H1 (cell line): ENCODE measurements around the gene CAMK2B. TPM values are rescaled to one million over a fixed set of nuclear protein-coding genes. Genes with fewer than 3 reads are reported as not detected.

ENCODE experiments used
- CTCF ChIA-PET: fragments of 300-600 bp; sonication (Branson Sonifier 250); formaldehyde crosslinking; loops from one replicate; lab custom pipeline; 2021; ENCODE audit not compliant: partially characterized antibody; lab: Charles Lee
- POLR2A ChIA-PET: fragments of 300-600 bp; sonication (Branson Sonifier 250); formaldehyde crosslinking; loops from one replicate; lab custom pipeline; 2021; ENCODE audit warnings: inconsistent platforms; ENCODE audit not compliant: partially characterized antibody; lab: Charles Lee
- DNase-seq, 2 experiments: peaks; one replicate each; pipeline versions ENCODE4 v3.0.0 to v3.0.0-alpha.2; 2010 to 2022; ENCODE audit warnings: low spot score in 2 of 2, low read depth in 1 of 2, mixed read lengths in 1 of 2
- FAIRE-seq: peaks from 2 replicates; lab custom pipeline; 2011; peaks lifted over from hg19 to GRCh38; lab: Jason Lieb, UNC
- H2AFZ ChIP-seq: 2 replicates; pipeline ENCODE4 v1.8.1; 2012; ENCODE audit warnings: low read length, inconsistent platforms
- H2AK5ac ChIP-seq: 2 replicates; pipeline ENCODE4 v1.6.1; 2013; ENCODE audit warnings: low read depth, low read length
- H2BK120ac ChIP-seq: replicated peaks from 2 replicates; pipeline ENCODE3; 2013; ENCODE audit warnings: low read depth, low read length, inconsistent platforms
- H2BK12ac ChIP-seq: 2 replicates; pipeline ENCODE4 v1.6.1; 2013; ENCODE audit warnings: low read depth, low read length
- H2BK15ac ChIP-seq: 2 replicates; pipeline ENCODE4 v1.6.1; 2013; ENCODE audit warnings: low read length
- H2BK20ac ChIP-seq: 2 replicates; pipeline ENCODE4 v1.6.1; 2013; ENCODE audit warnings: low read length
- H2BK5ac ChIP-seq: 2 replicates; pipeline ENCODE4 v1.6.1; 2013; ENCODE audit warnings: low read depth, low read length
- H3K14ac ChIP-seq: 2 replicates; pipeline ENCODE4 v1.6.1; 2013; ENCODE audit warnings: inconsistent platforms; ENCODE audit not compliant: insufficient read length
- H3K18ac ChIP-seq: 2 replicates; pipeline ENCODE4 v1.6.1; 2013; ENCODE audit warnings: low read length; ENCODE audit errors: extremely low read depth
- H3K23ac ChIP-seq: 2 replicates; pipeline ENCODE4 v1.6.1; 2013; ENCODE audit warnings: inconsistent platforms; ENCODE audit not compliant: insufficient read length
- H3K23me2 ChIP-seq: 2 replicates; pipeline ENCODE4 v1.6.1; 2013; ENCODE audit warnings: low read depth, low read length
- H3K27ac ChIP-seq: 2 replicates; pipeline ENCODE4 v1.6.1; 2011; ENCODE audit warnings: low read depth, low read length, inconsistent platforms
- H3K27me3 ChIP-seq, 4 experiments: replicated peaks in 1 of 4; 1 replicate in 1 of 4; 2 replicates in 3 of 4; pipeline versions ENCODE4 v1.6.1 to v1.8.1; 2011 to 2013; ENCODE audit warnings: low read length in 3 of 4, mild to moderate bottlenecking in 3 of 4, inconsistent platforms in 2 of 4, mixed read lengths in 2 of 4, moderate library complexity in 1 of 4; ENCODE audit not compliant: control insufficient read depth in 3 of 4, insufficient read depth in 3 of 4; ENCODE audit errors: extremely low read depth in 1 of 4
- H3K36me3 ChIP-seq, 4 experiments: 2 replicates each; pipeline versions ENCODE4 v1.6.1 to v1.8.1; 2011 to 2013; ENCODE audit warnings: mild to moderate bottlenecking in 4 of 4, low read length in 3 of 4, moderate library complexity in 2 of 4, control low read depth in 1 of 4, inconsistent platforms in 1 of 4; ENCODE audit not compliant: insufficient read depth in 4 of 4, control insufficient read depth in 2 of 4
- H3K4ac ChIP-seq: replicated peaks from 2 replicates; pipeline ENCODE3; 2013; ENCODE audit warnings: low read length, low read depth, mixed read lengths, inconsistent platforms; ENCODE audit not compliant: insufficient read length
- H3K4me1 ChIP-seq, 4 experiments: replicated peaks in 1 of 4; 1 replicate in 1 of 4; 2 replicates in 3 of 4; pipeline versions ENCODE4 v1.6.1 to v1.8.1; 2011 to 2013; ENCODE audit warnings: low read length in 3 of 4, inconsistent platforms in 2 of 4, mixed read lengths in 1 of 4; ENCODE audit not compliant: insufficient read depth in 4 of 4, control insufficient read depth in 3 of 4
- H3K4me2 ChIP-seq, 2 experiments: 2 replicates each; pipeline versions ENCODE4 v1.6.1 to v1.8.1; 2011 to 2013; ENCODE audit warnings: low read depth in 2 of 2, low read length in 2 of 2, control low read depth in 1 of 2, inconsistent platforms in 1 of 2, mild to moderate bottlenecking in 1 of 2; ENCODE audit not compliant: insufficient read depth in 1 of 2
- H3K4me3 ChIP-seq, 4 experiments: fragments of 200-600, 300-600 bp in 1 of 4; sonication (generic), shearing (Covaris generic), sonication (Bioruptor Twin) in 1 of 4; 2 replicates each; pipeline versions ENCODE4 v1.5.1 to v1.8.1; 2011 to 2016; ENCODE audit warnings: low read length in 4 of 4, low read depth in 3 of 4, control low read depth in 2 of 4, inconsistent platforms in 2 of 4, mild to moderate bottlenecking in 2 of 4, mixed read lengths in 1 of 4, moderate library complexity in 1 of 4; ENCODE audit not compliant: insufficient read depth in 2 of 4; ENCODE audit errors: extremely low read depth in 1 of 4
- H3K56ac ChIP-seq: replicated peaks from 2 replicates; pipeline ENCODE3; 2013; ENCODE audit warnings: low read depth, mild to moderate bottlenecking, mixed read lengths, low read length, inconsistent platforms; ENCODE audit not compliant: insufficient read length
- H3K79me1 ChIP-seq: 2 replicates; pipeline ENCODE4 v1.6.1; 2013; ENCODE audit warnings: low read depth, low read length, control low read depth
- H3K79me2 ChIP-seq, 2 experiments: 2 replicates each; pipeline versions ENCODE4 v1.6.1 to v1.8.1; 2012 to 2013; ENCODE audit warnings: low read length in 2 of 2, mild to moderate bottlenecking in 2 of 2, inconsistent platforms in 1 of 2; ENCODE audit not compliant: insufficient read depth in 2 of 2, control insufficient read depth in 1 of 2
- H3K9ac ChIP-seq, 4 experiments: replicated peaks in 1 of 4; 1 replicate in 1 of 4; 2 replicates in 3 of 4; pipeline versions ENCODE4 v1.6.1 to v1.8.1; 2011 to 2013; ENCODE audit warnings: low read depth in 3 of 4, low read length in 3 of 4, control low read depth in 2 of 4, mild to moderate bottlenecking in 2 of 4, moderate library complexity in 2 of 4, inconsistent platforms in 1 of 4; ENCODE audit errors: extremely low read depth in 1 of 4
- H3K9me3 ChIP-seq, 2 experiments: 2 replicates each; pipeline versions ENCODE4 v1.6.1 to v1.8.1; 2012 to 2013; ENCODE audit warnings: mild to moderate bottlenecking in 2 of 2, moderate library complexity in 2 of 2, control low read depth in 1 of 2, inconsistent platforms in 1 of 2, low read depth in 1 of 2, low read length in 1 of 2, mixed read lengths in 1 of 2; ENCODE audit not compliant: insufficient read depth in 2 of 2
- H4K20me1 ChIP-seq, 2 experiments: replicated peaks in 1 of 2; 2 replicates each; pipeline versions ENCODE3 to v1.8.1; 2011 to 2013; ENCODE audit warnings: inconsistent platforms in 2 of 2, low read length in 2 of 2, mild to moderate bottlenecking in 1 of 2; ENCODE audit not compliant: insufficient read depth in 2 of 2, control insufficient read depth in 1 of 2
- H4K5ac ChIP-seq: 2 replicates; pipeline ENCODE4 v1.6.1; 2013; ENCODE audit warnings: low read length, low read depth, mixed read lengths, inconsistent platforms; ENCODE audit not compliant: insufficient read length
- H4K8ac ChIP-seq: 2 replicates; pipeline ENCODE4 v1.8.0; 2013; ENCODE audit warnings: mild to moderate bottlenecking, moderate library complexity, low read length, inconsistent platforms; ENCODE audit not compliant: insufficient read depth; ENCODE audit errors: extremely low read depth
- H4K91ac ChIP-seq: replicated peaks from 2 replicates; pipeline ENCODE3; 2013; ENCODE audit warnings: low read length, mixed read lengths, inconsistent platforms; ENCODE audit not compliant: insufficient read length
- BACH1 ChIP-seq: IDR thresholded peaks from 2 replicates; pipeline ENCODE4 v1.6.1; 2012; ENCODE audit warnings: low read length, improper control_type of control experiment
- BRCA1 ChIP-seq: IDR thresholded peaks from 2 replicates; pipeline ENCODE4 v1.6.1; 2012; ENCODE audit warnings: low read depth, low read length, improper control_type of control experiment
- CHD2 ChIP-seq: IDR thresholded peaks from 2 replicates; pipeline ENCODE4 v1.6.1; 2012; ENCODE audit warnings: low read length, improper control_type of control experiment
- E2F6 ChIP-seq: IDR thresholded peaks from 2 replicates; pipeline ENCODE4 v1.6.1; 2012; ENCODE audit warnings: inconsistent platforms
- HDAC2 ChIP-seq, 2 experiments: fragments of 300-600 bp in 1 of 2; sonication (generic) in 1 of 2; IDR thresholded peaks; 2 replicates each; pipeline ENCODE4 v1.6.1; 2011 to 2012; ENCODE audit warnings: low read depth in 2 of 2, low read length in 2 of 2, mild to moderate bottlenecking in 2 of 2, moderate library complexity in 2 of 2, borderline replicate concordance in 1 of 2, inconsistent platforms in 1 of 2
- KDM4A ChIP-seq: IDR thresholded peaks from one replicate; pipeline ENCODE4 v1.7.1; 2012; ENCODE audit warnings: low read depth, mild to moderate bottlenecking, moderate library complexity, low read length, inconsistent platforms; ENCODE audit not compliant: severe bottlenecking
- SIRT6 ChIP-seq: IDR thresholded peaks from one replicate; pipeline ENCODE4 v1.7.1; 2012; ENCODE audit warnings: low read length, inconsistent platforms
- SRF ChIP-seq: IDR thresholded peaks from 2 replicates; pipeline ENCODE4 v1.6.1; 2011; ENCODE audit warnings: mild to moderate bottlenecking, low read depth, low read length, moderate library complexity
- SUZ12 ChIP-seq: fragments of 200-600 bp; sonication (generic); IDR thresholded peaks from 2 replicates; pipeline ENCODE4 v1.6.1; 2012; ENCODE audit warnings: mild to moderate bottlenecking, inconsistent platforms, low read length, moderate library complexity, mixed read lengths
- TCF12 ChIP-seq: IDR thresholded peaks from 2 replicates; pipeline ENCODE4 v1.6.1; 2011; ENCODE audit warnings: low read depth, mild to moderate bottlenecking, low read length
- ZNF274 ChIP-seq: IDR thresholded peaks from 2 replicates; pipeline ENCODE4 v1.7.0; 2012; ENCODE audit warnings: low read length, borderline replicate concordance; ENCODE audit errors: extremely low read depth
- whole genome bisulfite sequencing, 2 experiments: shearing (Covaris generic) in 1 of 2; methylation state at CpG; one replicate each; pipeline versions ENCODE4 v1.1.6 to v1.1.7; 2013 to 2015; ENCODE audit warnings: low lambda C conversion rate in 2 of 2, mixed read lengths in 2 of 2, inconsistent platforms in 1 of 2, low coverage in 1 of 2, missing lambda C conversion rate in 1 of 2; ENCODE audit not compliant: insufficient replicate concordance in 2 of 2, insufficient coverage in 1 of 2, insufficient read length in 1 of 2; ENCODE audit errors: extremely low coverage in 1 of 2, missing lambda C conversion rate in 1 of 2; 5-methylcytosine and 5-hydroxymethylcytosine counted together
- polyA plus RNA-seq, 7 experiments: library from polyadenylated mRNA; depleted of rRNA in 3 of 7; stranded (reverse) in 5 of 7; unstranded in 2 of 7; fragments of >200 nt in 5 of 7; fragments of 200-250 nt in 2 of 7; gene quantifications; 1 replicate in 5 of 7; 2 replicates in 1 of 7; 4 replicates in 1 of 7; pipeline versions ENCODE4 v1.2.1 to v1.2.3, GENCODE V29; 2011 to 2013; ENCODE audit warnings: missing spikeins in 2 of 7, mixed read lengths in 2 of 7
- total RNA-seq: library from RNA; stranded (reverse); fragmentation: NEBNext Ultra II Directional; extraction: Animal tissue kit (Norgen Biotek cat#: 25700); gene quantifications from 2 replicates; pipeline ENCODE4 v1.2.1, GENCODE V29; 2021

The CAMK2B gene
- total and polyA plus RNA-seq, 2 of the 8 experiments (the other 6 are each of a cell fraction or from before 2014, with no cell fraction given): 0.05 to 0.15 TPM

- Histone ChIP-seq H4K20me1 (no peaks in the 10 kb centered on the region), H2BK15ac (no peak overlapping the region), H3K18ac (no peak overlapping the region), H3K79me1 (no peaks in the 10 kb centered on the region), H2AK5ac (no peak overlapping the region), H4K8ac (no peak overlapping the region), H3K79me2 (no peaks in the 10 kb centered on the region), H3K27me3 (peaks cover 25 to 29% (median 27%) of the 10 kb centered on the region in 4 experiments), H4K5ac (no peak overlapping the region), H4K91ac (no peak overlapping the region), H3K36me3 (no peaks in the 10 kb centered on the region; a peak in 1 of 8 replicates), H2BK120ac (no peak overlapping the region), H3K4me2 (no peak overlapping the region), H3K9me3 (no peaks in the 10 kb centered on the region), H3K4me1 (peaks cover 0 to 8% (median 4%) of the 10 kb centered on the region in 4 experiments; a peak in 5 of 7 replicates), H2AFZ (no peak overlapping the region), H2BK5ac (no peak overlapping the region), H2BK12ac (no peak overlapping the region), H3K4ac (no peak overlapping the region), H2BK20ac (no peak overlapping the region), H3K14ac (no peak overlapping the region), H3K9ac (no peak overlapping the region), H3K4me3 (no peak overlapping the region), H3K56ac (no peak overlapping the region), H3K23ac (no peak overlapping the region), H3K27ac (no peak overlapping the region), H3K23me2 (no peaks in the 10 kb centered on the region; the same call in 1 of the 2 replicates)
- DNase-seq: peak in 1 of 2 experiments; percentile 39
- FAIRE-seq: no peak
- WGBS, 2 experiments: 88% methylated on average over 11 of the region's 15 CpGs; no CpG with 5 or more reads in 1 of the 2 experiments
- POLR2A ChIA-PET: interaction anchor here (1.1 kb wide), 1 partner anchor 13 kb away, joined by 3 read pairs; no protein-coding TSS in a partner anchor
- CTCF ChIA-PET: interaction anchor here (0.8 to 1.2 kb wide), 5 partner anchors 13 to 77 kb away, joined by 3 to 4 read pairs (median 3); no protein-coding TSS in a partner anchor
- TF ChIP-seq SIRT6 (no peak), CHD2 (no peak), SUZ12 (no peak), KDM4A (no peak), HDAC2 (IDR thresholded peaks at IDR 0.05; ENCODE audit: borderline replicate concordance in 1 of 2, low read depth in 2 of 2, low read length in 2 of 2) (no peak), BRCA1 (no peak), ZNF274 (no peak), TCF12 (no peak), E2F6 (no peak), SRF (no peak), BACH1 (no peak)
Observed at GRCh38 chr7:44320794-44321371, 4.5 kb downstream of the CAMK2B start.
